NCI-H187 treated with DMSO at 0.1 percent for 48 hours (cell line): ENCODE results near the gene INAVA.

Experiments used
- DNase-seq: peaks from one replicate; lab custom pipeline; 2025; lab: John Stamatoyannopoulos, UW

The INAVA gene

DNA sequence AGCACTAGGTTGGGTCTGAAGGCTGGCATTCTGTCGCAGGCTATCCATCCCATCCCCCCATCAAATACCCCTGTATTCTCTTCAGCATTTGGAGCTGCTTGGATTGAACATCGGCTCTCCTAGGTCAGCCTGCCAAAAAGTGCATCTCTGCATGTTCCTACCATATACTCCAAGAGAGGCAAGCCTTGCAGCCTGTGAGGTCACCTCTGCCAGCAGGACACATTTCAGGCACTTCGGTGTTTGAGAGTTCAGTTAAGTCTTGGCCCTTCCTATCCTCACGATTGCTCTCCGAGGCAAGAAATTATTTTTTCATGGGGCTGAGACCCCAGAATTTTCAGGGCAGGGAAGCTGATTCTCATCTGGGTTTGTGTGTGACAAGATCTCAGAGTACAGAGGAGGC is 19.3 kb upstream of the INAVA start:
- DNase-seq = no peak

DNA sequence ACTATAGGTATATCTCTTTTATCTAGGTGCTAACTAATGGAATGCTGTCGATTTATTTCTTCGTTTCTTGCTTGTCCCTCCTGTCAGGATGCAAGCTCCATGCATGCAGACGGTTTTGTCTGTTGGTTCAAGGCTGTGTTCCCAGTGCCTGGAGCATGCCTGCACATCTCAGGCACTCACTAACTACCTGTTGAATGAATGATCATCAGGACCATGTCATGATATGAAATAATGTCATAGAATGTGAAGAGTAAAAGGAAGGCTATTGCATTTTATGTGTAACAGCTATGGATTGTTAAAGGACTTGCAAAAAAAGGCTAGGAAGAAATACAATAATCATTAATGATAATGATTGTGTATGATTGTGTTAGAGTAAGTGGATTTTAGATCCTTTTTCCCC is 17.7 kb upstream of the INAVA start:
- DNase-seq = no peak

GRCh38 chr1:200877839-200878551 is 16.7 kb upstream of the INAVA start:
- no peak for DNase-seq

DNA sequence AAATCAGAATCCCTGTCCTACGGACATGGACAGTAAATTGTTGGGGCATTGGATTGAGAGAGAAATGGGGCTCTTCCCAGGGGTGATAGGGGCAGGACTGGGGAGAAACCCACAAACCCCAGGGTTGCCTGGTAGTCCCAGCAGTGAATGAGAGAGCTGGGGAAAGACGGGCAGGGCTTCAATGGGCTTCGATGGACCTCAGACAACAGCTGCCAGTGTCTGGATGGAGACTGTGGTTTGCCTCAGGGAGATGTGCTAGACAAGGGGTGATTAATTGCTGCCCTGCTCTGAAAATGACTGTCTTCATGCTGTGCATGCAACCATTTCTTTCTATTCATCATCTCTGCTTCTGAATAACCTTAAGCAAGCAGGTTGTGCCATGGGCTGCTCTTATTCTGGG is 14.5 kb upstream of the INAVA start:
- DNase-seq = no peak

GRCh38 chr1:200883118-200883517 is 11.6 kb upstream of the INAVA start:
- no peak for DNase-seq

- no peak for DNase-seq
These were observed 8.9 kb upstream of the INAVA start for GRCh38 chr1:200885623-200886402.

GRCh38 chr1:200886594-200886993 is 8.1 kb upstream of the INAVA start:
- DNase-seq = no peak

DNA sequence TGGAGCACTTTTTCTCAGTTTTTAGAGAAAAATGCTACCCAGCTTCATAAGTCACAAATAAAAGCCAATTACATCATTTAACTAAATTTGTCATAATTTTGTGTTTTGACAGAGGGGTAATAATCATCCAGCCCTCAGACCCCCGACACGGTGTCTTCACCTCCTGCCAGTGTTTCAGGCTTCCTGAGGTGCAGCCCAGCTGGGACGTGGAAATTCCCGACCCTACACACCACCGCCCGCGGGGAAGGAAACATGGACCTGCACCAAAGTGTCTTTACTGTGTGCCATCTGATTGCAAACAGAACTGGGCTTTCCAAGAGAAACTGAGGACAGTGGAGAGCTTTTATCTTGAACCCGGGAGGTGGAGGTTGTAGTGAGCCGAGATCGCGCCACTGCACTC is 7.7 kb upstream of the INAVA start:
- no peak for DNase-seq

GRCh38 chr1:200887772-200888348 is 6.8 kb upstream of the INAVA start:
- no peak for DNase-seq

DNA sequence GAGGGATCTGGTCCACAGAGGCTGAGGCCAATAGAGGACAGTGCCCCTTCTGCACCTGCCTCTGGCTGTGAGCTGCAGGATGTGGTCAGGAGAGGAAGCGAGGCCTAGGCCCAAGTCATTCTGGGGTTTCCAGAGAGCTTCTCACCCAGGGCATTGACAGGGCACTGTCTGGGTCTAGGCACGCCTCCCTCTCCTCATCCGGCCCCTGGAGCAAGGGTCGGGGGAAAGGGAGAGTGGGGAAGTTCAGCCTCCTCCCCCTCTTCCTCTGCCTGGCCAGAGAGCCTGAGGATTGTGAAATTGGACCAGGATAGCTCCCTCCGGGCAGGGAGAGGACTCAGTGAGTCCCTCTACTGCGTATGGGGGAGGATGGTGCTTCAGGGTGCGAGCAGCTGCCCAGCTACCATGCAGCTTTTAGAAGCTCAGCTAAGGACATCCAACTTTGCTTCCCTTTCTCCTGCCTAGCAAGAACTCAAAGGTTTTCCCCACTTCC is 6.3 kb upstream of the INAVA start:
- DNase-seq = no peak

GRCh38 chr1:200889571-200889970 is 5.1 kb upstream of the INAVA start:
- DNase-seq = no peak

DNA sequence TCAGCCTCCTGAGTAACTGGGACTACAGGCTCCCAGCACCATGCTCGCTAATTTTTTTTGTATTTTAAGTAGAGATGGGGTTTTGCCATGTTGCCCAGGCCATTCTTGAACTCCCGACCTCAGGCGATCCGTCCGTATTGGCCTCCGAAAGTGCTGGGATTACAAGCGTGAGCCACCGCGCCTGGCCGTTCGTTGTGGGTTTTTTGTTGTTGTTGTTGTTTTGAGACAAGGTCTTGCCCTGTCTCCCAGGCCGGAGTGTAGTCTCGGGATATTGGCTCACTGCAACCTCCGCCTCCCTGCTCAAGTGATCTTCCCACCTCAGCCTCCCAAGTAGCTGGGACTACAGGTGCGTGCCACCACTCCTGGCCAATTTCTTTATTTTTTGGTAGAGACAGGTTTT is 4.7 kb upstream of the INAVA start:
- DNase-seq = no peak

DNA sequence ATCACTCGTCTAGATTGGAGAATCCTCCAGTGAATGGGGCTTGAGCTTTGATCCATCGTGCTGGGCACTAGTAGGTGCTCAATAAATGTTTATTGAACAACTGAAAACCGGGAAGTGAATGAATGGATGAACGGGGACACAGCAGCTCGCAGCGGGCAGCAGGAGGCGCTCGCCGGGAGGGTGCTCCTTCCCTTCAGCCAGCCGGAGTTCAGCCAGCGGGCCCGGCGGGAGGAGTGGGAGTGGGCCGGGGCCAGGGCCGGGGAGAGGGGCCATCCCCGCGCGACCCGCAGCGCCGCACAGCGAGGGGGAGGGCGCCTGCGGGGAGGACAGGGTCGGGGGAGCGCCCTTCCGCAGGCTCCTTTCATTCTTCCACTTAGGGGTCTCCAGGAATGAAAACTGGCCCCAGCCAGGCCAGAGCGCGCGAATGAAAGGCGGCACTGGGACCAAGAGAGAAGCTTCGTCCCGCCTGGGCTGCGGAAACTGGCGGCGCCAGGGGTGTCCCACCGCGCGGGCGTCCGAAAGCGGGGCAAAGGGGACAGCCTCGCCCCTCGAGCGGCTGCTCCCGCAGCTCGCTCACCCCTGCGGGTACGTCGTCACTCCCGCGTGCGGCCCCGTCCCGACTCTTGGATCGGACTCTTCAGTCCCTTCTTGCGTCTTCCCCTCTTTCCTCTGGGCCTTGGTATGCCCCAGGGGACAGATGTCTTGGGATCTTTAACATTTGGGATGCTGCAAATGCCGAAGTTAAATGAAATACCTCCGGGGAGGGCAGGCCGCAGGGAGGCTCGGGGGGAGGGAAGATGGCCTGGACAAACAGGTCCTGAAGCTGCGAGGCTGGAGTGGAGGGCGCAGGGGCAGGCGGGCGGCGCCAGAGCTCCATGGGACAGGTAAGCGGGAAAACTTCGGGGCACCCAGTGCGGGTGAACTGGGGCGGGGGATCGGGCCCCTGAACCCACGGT is 3.6 kb upstream of the INAVA start:
- no peak for DNase-seq

GRCh38 chr1:200891774-200892157 is 2.9 kb upstream of the INAVA start:
- DNase-seq = no peak

DNA sequence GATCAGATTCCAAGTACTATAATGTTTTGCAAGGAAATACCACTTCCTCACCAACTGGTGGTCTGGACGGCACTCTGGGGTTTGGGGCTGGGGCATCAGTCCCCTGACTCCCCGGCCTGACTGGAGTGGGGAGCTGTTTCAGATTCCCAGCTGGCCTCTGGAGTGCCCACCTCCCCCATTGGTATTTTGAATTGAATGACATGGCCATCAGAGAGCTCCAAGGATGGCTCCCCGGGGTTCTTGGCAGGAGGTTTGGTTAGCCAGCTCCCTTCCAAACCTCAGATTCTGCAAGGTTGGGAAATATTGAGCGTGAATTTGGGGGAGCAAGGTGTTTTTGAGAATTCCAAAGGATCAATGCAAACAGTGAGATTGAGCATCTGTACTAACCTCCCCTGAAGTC is 2.2 kb upstream of the INAVA start:
- DNase-seq = no peak

DNA sequence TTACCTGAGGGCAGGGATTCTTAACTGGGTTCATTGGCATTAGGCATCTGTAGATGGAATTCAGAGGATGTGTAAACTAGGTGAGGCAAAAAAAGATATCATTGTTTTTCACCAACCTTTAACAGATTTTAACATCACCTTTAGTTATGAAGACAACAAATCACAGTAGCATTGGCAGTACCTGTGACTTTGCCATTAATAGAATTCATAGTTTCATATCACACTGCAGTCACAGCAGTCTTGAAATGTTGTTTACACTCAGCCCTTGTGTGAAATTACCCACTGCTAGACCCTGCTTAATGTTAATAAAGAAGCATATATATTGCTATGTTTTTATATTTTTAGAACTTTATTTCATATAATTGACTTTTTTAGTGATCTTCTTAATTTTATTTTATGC is 1.7 kb upstream of the INAVA start:
- DNase-seq = no peak

DNA sequence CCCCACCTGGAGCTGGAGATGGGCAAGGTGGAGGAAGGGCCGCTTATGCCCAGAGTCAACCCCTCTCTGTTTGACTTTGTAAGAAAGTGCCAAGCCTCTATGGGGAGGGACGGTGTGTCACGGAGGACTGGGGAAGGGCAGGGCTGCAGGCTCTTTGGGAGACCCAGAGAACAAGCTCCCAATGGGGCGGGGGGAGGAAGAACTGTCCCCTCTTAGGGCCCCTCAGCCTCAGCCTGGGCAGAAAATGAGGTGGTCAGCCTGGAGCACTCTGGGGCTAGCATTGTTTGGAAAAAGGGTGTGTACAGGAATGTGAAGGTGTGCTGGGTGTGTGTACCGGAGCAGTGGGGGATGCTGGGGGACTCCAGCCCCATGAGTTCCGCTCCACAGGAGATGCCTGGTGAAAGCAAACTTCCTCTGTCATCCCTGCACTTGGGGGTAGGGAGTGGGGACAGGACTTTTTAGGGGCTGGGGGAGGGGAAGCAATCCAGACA is 1.2 kb upstream of the INAVA start:
- DNase-seq = no peak

GRCh38 chr1:200895443-200895789 is 716 bp downstream of the INAVA start:
- DNase-seq = no peak

DNA sequence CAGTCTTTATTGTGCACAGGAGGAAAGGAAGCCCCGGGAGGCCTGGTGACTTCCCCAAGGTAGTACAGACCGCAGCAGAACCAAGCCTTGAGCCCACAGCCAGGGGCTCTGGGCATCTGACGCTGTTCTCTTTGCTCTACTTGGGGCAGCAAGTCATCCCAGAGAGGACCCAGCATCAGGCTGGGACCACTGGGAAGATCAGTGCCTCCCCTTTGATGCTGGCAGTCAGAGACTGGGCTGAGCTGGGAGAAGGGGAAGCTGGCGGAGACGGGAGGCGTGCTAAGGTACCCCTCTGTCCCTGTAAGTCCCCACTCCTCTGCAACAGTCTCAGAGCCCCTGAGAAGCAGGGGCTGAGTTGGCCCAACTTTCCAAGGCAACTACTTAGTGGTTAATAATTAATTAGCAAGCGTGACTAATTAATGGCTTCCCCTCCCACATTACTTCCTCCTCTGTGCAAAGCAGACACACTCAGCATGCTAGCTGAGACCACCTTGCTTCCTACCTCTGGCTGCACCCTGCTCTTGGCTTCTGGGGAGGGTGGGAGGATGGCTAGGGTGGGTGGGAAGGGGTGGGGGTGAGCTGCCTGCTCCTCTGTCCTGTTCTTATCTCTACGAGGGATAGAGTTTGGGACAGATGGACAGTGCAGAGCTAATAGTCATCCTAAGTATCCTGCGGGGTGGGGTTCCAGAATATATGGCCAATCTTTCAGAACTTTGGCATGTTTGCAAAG is 1.3 kb downstream of the INAVA start:
- DNase-seq = no peak

DNA sequence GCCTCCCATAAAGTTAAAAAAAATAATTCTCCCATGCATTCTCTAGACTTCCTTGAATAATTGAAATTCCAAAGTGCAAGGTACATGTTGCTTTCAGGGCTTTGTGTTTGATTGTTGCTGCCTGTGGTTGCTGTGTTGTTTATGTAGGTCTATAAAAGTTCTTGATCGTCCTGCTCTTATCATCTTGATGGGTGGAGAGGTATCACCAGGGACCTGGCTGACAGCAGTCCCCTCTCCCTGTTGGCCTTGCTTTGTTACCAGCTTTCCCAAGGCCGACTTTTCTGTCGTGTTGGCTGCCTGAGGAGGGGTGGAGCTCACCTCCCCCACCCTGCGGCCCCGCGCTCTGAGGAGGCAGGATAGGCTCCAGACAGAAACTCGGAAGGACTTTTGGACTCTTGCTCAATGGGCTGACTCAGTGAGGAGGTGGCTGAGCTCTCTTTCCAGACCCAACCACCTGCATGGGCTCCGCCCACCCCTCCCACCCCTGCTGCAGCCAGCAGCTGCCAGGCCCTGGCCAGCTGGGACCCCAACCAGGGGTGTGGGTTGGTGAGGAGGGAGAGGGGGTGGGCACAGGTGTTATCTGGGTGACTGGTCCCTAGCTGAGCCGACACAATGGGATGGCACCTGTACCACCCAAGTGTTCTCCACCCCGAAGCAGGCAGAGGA is 2.0 kb downstream of the INAVA start:
- DNase-seq = no peak

DNA sequence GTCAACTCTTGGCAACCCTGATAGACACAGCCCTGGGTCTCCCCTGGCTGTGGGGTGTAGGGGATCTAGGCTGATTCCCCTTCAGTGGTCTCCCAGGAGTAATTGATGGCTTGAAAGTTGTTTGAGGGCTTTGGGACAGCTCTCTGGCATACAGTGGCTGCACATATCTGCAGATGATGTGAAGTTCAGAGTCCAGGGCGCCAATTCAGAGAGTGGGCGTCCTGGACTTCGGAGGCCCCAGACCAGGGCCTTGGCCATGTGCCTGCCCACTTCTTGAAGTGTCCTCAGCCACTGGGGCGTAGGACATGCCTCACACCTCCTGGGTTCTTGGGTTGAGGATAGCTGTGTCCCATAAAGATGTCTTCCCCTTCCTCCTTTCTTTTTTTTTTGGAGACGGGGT is 2.6 kb downstream of the INAVA start:
- DNase-seq = no peak
